BJ (cell line): ENCODE results near the gene JMJD1C. TPM values are rescaled to one million over a fixed set of nuclear protein-coding genes. Genes with fewer than 3 reads are reported as not detected.
A peak's percentile ranks its signal among the peaks of the same experiment; 100 is the strongest.

Experiments
- CTCF ChIA-PET: fragments of 350-600 bp; formaldehyde crosslinking; extraction: SDS; loops from one replicate; lab custom pipeline; 2021; ENCODE audit warnings: antibody characterized with exemption, inconsistent platforms; lab: Yijun Ruan, JAX
- POLR2A ChIA-PET: fragments of 300-600 bp; sonication (Branson Sonifier 250); formaldehyde crosslinking; extraction: SDS; loops from one replicate; lab custom pipeline; 2021; ENCODE audit warnings: antibody characterized with exemption; lab: Charles Lee
- DNase-seq: peaks from one replicate; pipeline ENCODE4 v3.0.0-alpha.2; 2011; ENCODE audit warnings: low read depth
- H3K27me3 ChIP-seq: 2 replicates; pipeline ENCODE4 v1.6.0; 2011; ENCODE audit warnings: low read length; ENCODE audit not compliant: control insufficient read depth, insufficient read depth
- H3K36me3 ChIP-seq: 2 replicates; pipeline ENCODE4 v1.5.1; 2011; ENCODE audit warnings: low read length; ENCODE audit not compliant: control insufficient read depth, insufficient read depth
- H3K4me3 ChIP-seq: 2 replicates; pipeline ENCODE4 v1.5.1; 2011; ENCODE audit warnings: low read depth, mild to moderate bottlenecking, control low read depth, low read length
- CTCF ChIP-seq: IDR thresholded peaks from 2 replicates; pipeline ENCODE4 v1.5.1; 2011; ENCODE audit warnings: low read depth, mild to moderate bottlenecking, control low read depth, inconsistent platforms, low read length, moderate library complexity; ENCODE audit not compliant: insufficient read depth
- polyA plus RNA-seq: library from polyadenylated mRNA; depleted of rRNA; stranded (reverse); fragments of >200 nt; gene quantifications from 2 replicates; pipeline ENCODE4 v1.2.3, GENCODE V29; 2011

Gene JMJD1C
- polyA plus RNA-seq, 1 experiment: 14.2 TPM

GRCh38 chr10:63129888-63130287, 335.9 kb downstream of the JMJD1C start:
- no peaks in the 10 kb centered on the region for H3K27me3 ChIP-seq
- no peak for DNase-seq
- ChIA-PET CTCF (interaction anchor here (1.1 kb wide), 1 partner anchor 14 kb away, joined by 3 read pairs; no protein-coding TSS in a partner anchor), POLR2A (no interaction called here)
- no peak overlapping the region for H3K4me3 ChIP-seq
- TF ChIP-seq CTCF: no peak
- H3K36me3 ChIP-seq: no peaks in the 10 kb centered on the region

- Histone ChIP-seq H3K36me3 (no peaks in the 10 kb centered on the region), H3K4me3 (no peak overlapping the region), H3K27me3 (no peaks in the 10 kb centered on the region)
- ChIA-PET CTCF (no interaction called here), POLR2A (no interaction called here)
- TF ChIP-seq CTCF: no peak
- DNase-seq: no peak
Observed at GRCh38 chr10:63128443-63128842, 337.3 kb downstream of the JMJD1C start.

- H3K4me3 ChIP-seq: no peak overlapping the region
- no peaks in the 10 kb centered on the region for H3K36me3 ChIP-seq
- H3K27me3 ChIP-seq: no peaks in the 10 kb centered on the region
- no peak for TF ChIP-seq CTCF
- DNase-seq: no peak
- ChIA-PET CTCF (interaction anchor here (1.8 kb wide), 1 partner anchor 7 kb away, joined by 4 read pairs; the partner anchor contains the start of gene NRBF2), POLR2A (no interaction called here)
Observed at GRCh38 chr10:63125459-63125858, 340.3 kb downstream of the JMJD1C start.

- H3K27me3 ChIP-seq: no peaks in the 10 kb centered on the region
- no peak overlapping the region for H3K4me3 ChIP-seq
- no peak for TF ChIP-seq CTCF
- H3K36me3 ChIP-seq: no peaks in the 10 kb centered on the region
- ChIA-PET POLR2A (no interaction called here), CTCF (interaction anchor here (1.0 to 1.8 kb wide), 2 partner anchors 9 to 686 kb away, joined by 3 to 4 read pairs; partner anchors contain the start of gene NRBF2)
- DNase-seq: no peak
Observed at GRCh38 chr10:63123727-63124362, 341.9 kb downstream of the JMJD1C start.

GRCh38 chr10:63120554-63120953, 345.2 kb downstream of the JMJD1C start:
- DNase-seq: peak; percentile 77
- no peak overlapping the region for H3K4me3 ChIP-seq
- H3K36me3 ChIP-seq: no peaks in the 10 kb centered on the region
- POLR2A ChIA-PET: no interaction called here
- no peak for TF ChIP-seq CTCF
- H3K27me3 ChIP-seq: no peaks in the 10 kb centered on the region
- CTCF ChIA-PET: interaction anchor here (1.2 to 1.5 kb wide), 2 partner anchors 12 to 37 kb away, joined by 3 read pairs; no protein-coding TSS in a partner anchor
